HG02759 (cell line): ENCODE data around the gene OR2H1.

Experiments
- ATAC-seq: cut with Tn5 transposase; IDR thresholded peaks from one replicate; pipeline ENCODE4 v1.9.1; 2021; ENCODE audit warnings: mild to moderate bottlenecking, moderate library complexity; ENCODE audit not compliant: unreplicated experiment

OR2H1 gene

DNA sequence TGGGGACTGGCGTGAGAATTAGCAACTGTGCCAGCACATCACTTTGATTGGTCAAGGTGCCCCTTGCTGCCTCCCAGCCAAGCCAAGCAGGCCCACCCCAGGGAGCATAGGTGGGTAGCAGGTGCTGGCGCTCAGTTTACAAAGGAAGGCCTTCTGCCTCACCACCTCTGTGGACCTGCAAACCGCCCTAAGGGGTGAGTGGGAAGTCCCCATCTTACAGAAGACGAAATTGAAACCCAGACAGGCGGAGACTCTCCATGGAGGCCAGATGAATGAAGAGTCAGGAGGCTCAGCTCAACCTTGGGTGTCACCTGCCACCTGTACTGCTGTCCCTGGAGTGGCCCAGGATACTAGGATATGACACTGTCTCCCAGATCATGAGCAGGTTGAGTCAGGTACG, 52.3 kb downstream of the OR2H1 start:
- ATAC-seq = peak; percentile 69

DNA sequence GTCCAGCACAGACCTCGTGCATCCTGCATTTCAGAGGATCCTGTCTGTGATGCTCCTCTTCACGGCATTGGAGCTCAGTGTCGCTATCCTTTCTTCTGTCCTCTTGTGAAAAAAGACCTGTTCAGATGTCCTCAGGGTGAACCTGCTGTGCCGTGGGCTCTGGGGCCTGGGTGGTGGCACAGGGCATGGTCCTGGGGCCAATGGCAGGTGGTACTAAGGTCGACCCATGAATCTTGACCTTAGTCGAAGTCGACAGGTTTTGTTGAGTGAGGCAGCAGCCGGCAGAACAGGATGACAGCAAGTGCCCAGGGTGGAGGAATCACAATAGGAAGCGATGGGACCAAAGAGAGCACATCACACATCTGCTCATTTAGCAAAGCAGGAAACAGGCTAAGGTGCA, 52.8 kb downstream of the OR2H1 start:
- ATAC-seq = no peak

DNA sequence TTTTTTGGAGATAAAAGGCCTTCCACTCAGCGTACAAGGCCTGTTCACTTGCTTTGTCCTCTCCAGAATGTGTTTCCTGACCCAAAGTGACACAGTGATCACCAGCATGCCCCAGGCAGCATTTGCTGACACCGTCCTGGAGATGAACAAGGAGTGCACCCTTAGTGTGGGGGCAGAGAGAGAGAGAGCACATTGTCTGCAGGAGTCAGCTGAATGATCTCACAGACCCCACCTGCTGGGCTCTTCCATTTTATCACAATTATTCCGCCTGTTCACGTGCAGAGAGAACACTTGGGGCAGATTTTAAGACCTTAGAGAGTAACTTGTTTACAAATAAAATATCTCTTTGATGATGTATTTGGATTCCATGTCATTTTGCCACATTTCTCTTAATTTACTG, 53.2 kb downstream of the OR2H1 start:
- no peak for ATAC-seq

DNA sequence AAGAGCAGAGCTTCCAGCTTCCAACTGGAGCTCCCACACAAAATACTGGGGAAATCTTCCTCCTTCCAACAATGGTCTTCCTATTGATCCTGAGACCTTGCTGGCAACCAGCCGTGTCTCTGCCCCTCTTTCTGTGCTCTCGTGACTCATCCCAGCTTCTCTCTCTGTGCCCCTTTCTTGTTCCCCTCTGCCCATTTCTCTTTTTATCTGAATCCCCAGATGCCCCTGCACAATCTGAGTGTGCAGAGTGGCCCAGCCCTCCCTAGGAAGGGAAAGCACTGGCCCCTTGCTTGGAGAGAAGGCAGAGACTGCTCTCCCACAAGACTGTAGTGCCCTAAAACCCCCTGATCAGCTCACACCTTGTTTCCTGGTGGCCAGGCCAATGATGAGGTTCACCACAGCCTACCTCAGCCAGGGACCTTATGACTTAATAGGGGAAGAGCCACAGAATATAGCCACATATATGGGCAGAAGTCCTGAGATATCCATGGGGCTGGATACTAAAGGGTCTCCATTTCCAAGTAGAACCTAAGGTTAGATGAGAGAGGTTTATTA, 53.9 kb downstream of the OR2H1 start:
- ATAC-seq = no peak
